ENCODE measurements around the gene SNX25.

- TF ChIP-seq CTCF (IDR thresholded peaks at IDR 0.05) = no peak
- TF ChIP-seq EZH2 (IDR thresholded peaks at IDR 0.05; ENCODE audit: borderline replicate concordance, insufficient read depth, low read depth, low read length, poor library complexity, severe bottlenecking) = no peak
These were observed 194.6 kb downstream of the SNX25 start for GRCh38 chr4:185404031-185404430.

All from B cell (primary cell).